Adipose tissue (tissue), 3 donors: Measurements from ENCODE around the gene SYCN. TPM values are rescaled to one million over a fixed set of nuclear protein-coding genes. Genes with fewer than 3 reads are reported as not detected.

ENCODE experiments used
- H3K27ac ChIP-seq: one replicate; pipeline ENCODE4 v1.5.1; 2013; ENCODE audit warnings: low read depth, low read length
- WGBS, 3 donors: extraction: QIAGEN DNeasy Blood & Tissue Kit; methylation state at CpG; one replicate each; pipeline ENCODE4 v1.1.7; 2013; 5-methylcytosine and 5-hydroxymethylcytosine counted together
- polyA plus RNA-seq, 3 donors: library from polyadenylated mRNA; stranded (reverse); fragments of 200-250 nt; gene quantifications; one replicate each; pipeline ENCODE4 v1.2.3, GENCODE V29; 2013
- donor health status: healthy with polysubstance abuse.
- donor health status: Bipolar disorder and iron deficiency.
- donor health status: healthy.

The SYCN gene
- polyA plus RNA-seq, 3 donors, result 1.0 to 939 TPM; not detected in 1

- 91 to 95% (median 93%) methylated on average over 10 of the region's 10 CpGs for WGBS, 3 donors
- no peak overlapping the region for H3K27ac ChIP-seq
Observed at GRCh38 chr19:39177110-39177699, 26.9 kb downstream of the SYCN start.

GRCh38 chr19:39175564-39175963, 28.5 kb downstream of the SYCN start:
- H3K27ac ChIP-seq, result no peak overlapping the region
- WGBS, 3 donors, result 89 to 91% (median 91%) methylated on average over 7 of the region's 7 CpGs

- H3K27ac ChIP-seq, result no peak overlapping the region
- 90 to 92% (median 91%) methylated on average over 40 to 43 of the region's 43 CpGs for WGBS, 3 donors
Observed at GRCh38 chr19:39174558-39175544, 29.2 kb downstream of the SYCN start.

- 87 to 91% (median 88%) methylated on average over 14 to 16 of the region's 16 CpGs for WGBS, 3 donors
Observed at GRCh38 chr19:39174142-39174541, 29.9 kb downstream of the SYCN start.

GRCh38 chr19:39173502-39173991, 30.5 kb downstream of the SYCN start:
- WGBS, 3 donors, result 94 to 95% (median 95%) methylated on average over 23 to 25 of the region's 25 CpGs
- no peak overlapping the region for H3K27ac ChIP-seq

More at GRCh38 chr19:39174142-39174541, 29.9 kb downstream of the SYCN start:
- H3K27ac ChIP-seq, result no peak overlapping the region

- no peak overlapping the region for H3K27ac ChIP-seq
- WGBS, 3 donors, result 90 to 93% (median 93%) methylated on average over 36 to 45 of the region's 45 CpGs
Observed at GRCh38 chr19:39172700-39173501, 31.2 kb downstream of the SYCN start.

- 80 to 81% (median 80%) methylated on average over 26 to 27 of the region's 27 CpGs for WGBS, 3 donors
- H3K27ac ChIP-seq, result no peak overlapping the region
Observed at GRCh38 chr19:39171479-39172465, 32.3 kb downstream of the SYCN start.

- no peak overlapping the region for H3K27ac ChIP-seq
- 65 to 77% (median 75%) methylated on average over 17 of the region's 17 CpGs for WGBS, 3 donors
Observed at GRCh38 chr19:39170386-39171231, 33.5 kb downstream of the SYCN start.

- 92 to 96% (median 93%) methylated on average over 31 to 36 of the region's 36 CpGs for WGBS, 3 donors
- no peak overlapping the region for H3K27ac ChIP-seq
Observed at GRCh38 chr19:39169143-39169810, 34.8 kb downstream of the SYCN start.

- 83 to 90% (median 90%) methylated on average over 22 to 23 of the region's 23 CpGs for WGBS, 3 donors
- H3K27ac ChIP-seq, result no peak overlapping the region
Observed at GRCh38 chr19:39168258-39169142, 35.6 kb downstream of the SYCN start.

- WGBS, 3 donors, result 43 to 85% (median 82%) methylated on average over 22 to 25 of the region's 25 CpGs
Observed at GRCh38 chr19:39167461-39168257, 36.4 kb downstream of the SYCN start.

GRCh38 chr19:39166571-39167391, 37.3 kb downstream of the SYCN start:
- H3K27ac ChIP-seq, result no peak overlapping the region
- 32 to 58% (median 47%) methylated on average over 23 to 24 of the region's 24 CpGs for WGBS, 3 donors

More at GRCh38 chr19:39167461-39168257, 36.4 kb downstream of the SYCN start:
- no peak overlapping the region for H3K27ac ChIP-seq

- WGBS, 3 donors, result 95 to 97% (median 96%) methylated on average over 7 of the region's 7 CpGs
- no peak overlapping the region for H3K27ac ChIP-seq
Observed at GRCh38 chr19:39165857-39166256, 38.2 kb downstream of the SYCN start.

GRCh38 chr19:39164289-39164688, 39.8 kb downstream of the SYCN start:
- no peak overlapping the region for H3K27ac ChIP-seq
- 92 to 97% (median 93%) methylated on average over 6 of the region's 6 CpGs for WGBS, 3 donors
